ENCODE measurements around the gene PPP1R1B. TPM values are rescaled to one million over a fixed set of nuclear protein-coding genes. Genes with fewer than 3 reads are reported as not detected.

PPP1R1B gene
- total and polyA plus RNA-seq, 7 donors: 4.2 to 280 (median 12.1) TPM

GRCh38 chr17:39627047-39627711, 427 bp downstream of the PPP1R1B start:
- no peaks in the 10 kb centered on the region for H3K36me3 ChIP-seq
- H3K9me3 ChIP-seq: no peaks in the 10 kb centered on the region
- peaks cover 0 to 24% (median 19%) of the 10 kb centered on the region in 4 donors for H3K4me1 ChIP-seq
- H3K4me3 ChIP-seq: peak overlapping the region; percentile 26 to 43 (median 37)
- H3K27ac ChIP-seq: peak overlapping the region in 2 of 4 donors; percentile 20 to 61
- no peak for DNase-seq
- H3K27me3 ChIP-seq: peaks cover 28 to 74% (median 56%) of the 10 kb centered on the region in 3 donors
- 2 to 6% methylated on average over 72 of the region's 72 CpGs for WGBS, 2 donors
- TF ChIP-seq CTCF (IDR thresholded peaks at IDR 0.05) (no peak), POLR2AphosphoS5 (IDR thresholded peaks at IDR 0.05) (no peak), POLR2A (IDR thresholded peaks at IDR 0.05) (no peak), EP300 (IDR thresholded peaks at IDR 0.05) (no peak)
- intact Hi-C loops (cut with DNase I): loop anchor here (10.0 kb wide), 1 partner anchor 348 kb away; no protein-coding TSS in a partner anchor

GRCh38 chr17:39627712-39628516, 1.2 kb downstream of the PPP1R1B start:
- WGBS, 2 donors: 15 to 59% methylated on average over 16 of the region's 16 CpGs
- Histone ChIP-seq H3K36me3 (no peaks in the 10 kb centered on the region), H3K27ac (peak overlapping the region in 2 of 4 donors; percentile 20 to 61), H3K4me3 (peak overlapping the region; percentile 26 to 43 (median 37)), H3K4me1 (peaks cover 0 to 19% (median 16%) of the 10 kb centered on the region in 4 donors), H3K9me3 (no peaks in the 10 kb centered on the region), H3K27me3 (peaks cover 28 to 74% (median 56%) of the 10 kb centered on the region in 3 donors)
- no peak for DNase-seq
- intact Hi-C loops (cut with DNase I): loop anchor here (10.0 kb wide), 1 partner anchor 347 kb away; no protein-coding TSS in a partner anchor
- TF ChIP-seq EP300 (IDR thresholded peaks at IDR 0.05): no peak
- no peak for TF ChIP-seq CTCF (IDR thresholded peaks at IDR 0.05)
- TF ChIP-seq POLR2AphosphoS5 (IDR thresholded peaks at IDR 0.05): no peak
- no peak for TF ChIP-seq POLR2A (IDR thresholded peaks at IDR 0.05)

- Histone ChIP-seq H3K27ac (peak overlapping the region in 2 of 4 donors; percentile 1 to 39), H3K27me3 (peaks cover 28 to 73% (median 56%) of the 10 kb centered on the region in 3 donors), H3K9me3 (no peaks in the 10 kb centered on the region), H3K36me3 (no peaks in the 10 kb centered on the region), H3K4me3 (no peak overlapping the region), H3K4me1 (peaks cover 0 to 14% (median 12%) of the 10 kb centered on the region in 4 donors)
- intact Hi-C loops (cut with DNase I): loop anchor here (10.0 kb wide), 1 partner anchor 346 kb away; no protein-coding TSS in a partner anchor
- TF ChIP-seq POLR2AphosphoS5 (IDR thresholded peaks at IDR 0.05) (no peak), POLR2A (IDR thresholded peaks at IDR 0.05) (peak in 1 of 2 donors; percentile 27)
- no peak for DNase-seq
- 13 to 58% methylated on average over 10 of the region's 10 CpGs for WGBS, 2 donors
These were observed 2.1 kb downstream of the PPP1R1B start for GRCh38 chr17:39628655-39629493.

GRCh38 chr17:39629494-39629880, 2.7 kb downstream of the PPP1R1B start:
- 8 to 66% methylated on average over 3 of the region's 3 CpGs for WGBS, 2 donors
- peaks cover 0 to 21% (median 15%) of the 10 kb centered on the region in 4 donors for H3K4me1 ChIP-seq
- no peak for DNase-seq
- no peaks in the 10 kb centered on the region for H3K9me3 ChIP-seq
- peaks cover 28 to 67% (median 56%) of the 10 kb centered on the region in 3 donors for H3K27me3 ChIP-seq
- no peaks in the 10 kb centered on the region for H3K36me3 ChIP-seq
- TF ChIP-seq CTCF (IDR thresholded peaks at IDR 0.05) (no peak), EP300 (IDR thresholded peaks at IDR 0.05) (no peak), POLR2A (IDR thresholded peaks at IDR 0.05) (peak in 1 of 2 donors; percentile 29), POLR2AphosphoS5 (IDR thresholded peaks at IDR 0.05) (no peak)
- intact Hi-C loops (cut with DNase I): loop anchor here (10.0 kb wide), 1 partner anchor 345 kb away; no protein-coding TSS in a partner anchor
- H3K4me3 ChIP-seq: no peak overlapping the region
- H3K27ac ChIP-seq: no peak overlapping the region

Measured in sigmoid colon (tissue), 7 donors.